Stimulated activated CD4-positive, alpha-beta T cell treated with anti-CD3 and anti-CD28 coated beads, Interleukin-12 subunit alpha, Interleukin-12 subunit beta, amount 100 ng/mL, for 48 hours (primary cell): ENCODE data around the gene ARHGAP31.
"Not testable (repeated sequence)": the region's sequence is repeated elsewhere in the genome, so short reads cannot be mapped to it uniquely, and the experiment has no call there.

Experiments used
- DNase-seq, 3 donors: peaks; one replicate each; pipeline ENCODE4 v3.0.0-alpha.2; 2020; ENCODE audit warnings: low read depth in 2 of 3, low spot score in 1 of 3

Gene ARHGAP31, protein sequence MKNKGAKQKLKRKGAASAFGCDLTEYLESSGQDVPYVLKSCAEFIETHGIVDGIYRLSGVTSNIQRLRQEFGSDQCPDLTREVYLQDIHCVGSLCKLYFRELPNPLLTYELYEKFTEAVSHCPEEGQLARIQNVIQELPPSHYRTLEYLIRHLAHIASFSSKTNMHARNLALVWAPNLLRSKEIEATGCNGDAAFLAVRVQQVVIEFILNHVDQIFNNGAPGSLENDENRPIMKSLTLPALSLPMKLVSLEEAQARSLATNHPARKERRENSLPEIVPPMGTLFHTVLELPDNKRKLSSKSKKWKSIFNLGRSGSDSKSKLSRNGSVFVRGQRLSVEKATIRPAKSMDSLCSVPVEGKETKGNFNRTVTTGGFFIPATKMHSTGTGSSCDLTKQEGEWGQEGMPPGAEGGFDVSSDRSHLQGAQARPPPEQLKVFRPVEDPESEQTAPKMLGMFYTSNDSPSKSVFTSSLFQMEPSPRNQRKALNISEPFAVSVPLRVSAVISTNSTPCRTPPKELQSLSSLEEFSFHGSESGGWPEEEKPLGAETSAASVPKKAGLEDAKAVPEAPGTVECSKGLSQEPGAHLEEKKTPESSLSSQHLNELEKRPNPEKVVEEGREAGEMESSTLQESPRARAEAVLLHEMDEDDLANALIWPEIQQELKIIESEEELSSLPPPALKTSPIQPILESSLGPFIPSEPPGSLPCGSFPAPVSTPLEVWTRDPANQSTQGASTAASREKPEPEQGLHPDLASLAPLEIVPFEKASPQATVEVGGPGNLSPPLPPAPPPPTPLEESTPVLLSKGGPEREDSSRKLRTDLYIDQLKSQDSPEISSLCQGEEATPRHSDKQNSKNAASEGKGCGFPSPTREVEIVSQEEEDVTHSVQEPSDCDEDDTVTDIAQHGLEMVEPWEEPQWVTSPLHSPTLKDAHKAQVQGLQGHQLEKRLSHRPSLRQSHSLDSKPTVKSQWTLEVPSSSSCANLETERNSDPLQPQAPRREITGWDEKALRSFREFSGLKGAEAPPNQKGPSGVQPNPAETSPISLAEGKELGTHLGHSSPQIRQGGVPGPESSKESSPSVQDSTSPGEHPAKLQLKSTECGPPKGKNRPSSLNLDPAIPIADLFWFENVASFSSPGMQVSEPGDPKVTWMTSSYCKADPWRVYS (N-terminal part only)

GRCh38 chr3:119293871-119294695 lies at the start of gene ARHGAP31:
Gene ARHGAP31 (plus strand): TSS chr3:119294383. CDS start chr3:119294905, 522 bp downstream.
- DNase-seq = peak; percentile 75 to 85 (median 83)

DNA sequence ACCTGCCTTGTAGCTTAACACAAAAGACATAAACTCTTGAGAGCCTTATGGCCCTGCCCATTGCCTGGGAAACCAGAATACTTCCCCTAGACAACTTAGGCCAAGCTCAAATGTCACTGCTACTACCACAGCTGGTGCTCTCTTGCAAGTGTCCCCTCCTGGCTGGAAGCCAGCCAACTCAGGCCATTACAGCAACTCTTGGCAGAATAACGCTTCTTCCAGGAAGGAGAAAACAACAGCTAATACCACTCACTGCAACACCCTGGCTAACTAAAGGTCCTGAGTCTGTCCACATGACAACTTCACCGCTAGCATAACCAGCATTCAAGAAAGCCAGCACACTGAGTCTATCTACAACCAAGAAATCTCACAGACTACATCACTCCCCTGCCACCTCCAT lies 48.4 kb upstream of the ARHGAP31 start:
- DNase-seq = no peak

GRCh38 chr3:119255214-119255613 lies 39.0 kb upstream of the ARHGAP31 start:
- no peak for DNase-seq

DNA sequence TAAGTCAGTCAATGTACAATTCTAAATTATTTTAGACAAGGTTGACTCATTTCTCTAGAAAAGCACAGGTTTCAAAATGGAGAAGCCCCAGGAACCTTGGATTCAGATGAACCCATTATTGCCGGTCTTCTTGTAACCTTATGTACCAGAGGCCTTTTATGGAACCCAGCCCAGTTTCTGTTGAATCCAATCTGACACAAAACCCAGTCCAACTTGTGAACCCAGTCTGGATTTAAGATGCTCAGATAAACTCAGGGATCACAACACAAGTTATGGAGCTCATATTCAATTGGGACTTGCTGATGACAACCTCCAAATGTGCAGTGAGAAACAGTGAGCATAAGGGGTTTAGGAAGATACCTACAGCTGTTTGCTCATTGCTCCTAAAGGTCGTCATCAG lies 37.1 kb upstream of the ARHGAP31 start:
- DNase-seq = no peak

GRCh38 chr3:119257654-119258410 lies 36.4 kb upstream of the ARHGAP31 start:
- DNase-seq = no peak

GRCh38 chr3:119258915-119259314 lies 35.3 kb upstream of the ARHGAP31 start:
- DNase-seq = no peak

DNA sequence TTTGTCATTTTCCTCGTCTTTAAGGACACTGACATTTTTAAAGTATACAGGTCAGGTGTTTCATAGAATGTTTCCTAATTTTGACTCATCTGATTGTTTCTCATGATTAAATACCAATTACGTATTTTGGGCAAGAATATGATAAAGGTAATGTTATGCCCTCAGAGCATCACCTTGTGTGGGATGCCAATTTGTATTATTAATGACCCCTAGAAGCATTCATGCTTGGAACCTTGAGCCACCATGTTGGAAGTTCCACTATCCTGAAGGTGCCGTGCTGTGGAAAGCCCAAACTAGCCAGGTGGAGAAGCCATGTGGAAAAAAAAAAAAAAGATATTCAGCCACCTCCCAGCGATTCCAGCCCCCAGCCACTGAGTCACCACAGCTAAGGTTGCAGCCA lies 34.4 kb upstream of the ARHGAP31 start:
- no peak for DNase-seq

DNA sequence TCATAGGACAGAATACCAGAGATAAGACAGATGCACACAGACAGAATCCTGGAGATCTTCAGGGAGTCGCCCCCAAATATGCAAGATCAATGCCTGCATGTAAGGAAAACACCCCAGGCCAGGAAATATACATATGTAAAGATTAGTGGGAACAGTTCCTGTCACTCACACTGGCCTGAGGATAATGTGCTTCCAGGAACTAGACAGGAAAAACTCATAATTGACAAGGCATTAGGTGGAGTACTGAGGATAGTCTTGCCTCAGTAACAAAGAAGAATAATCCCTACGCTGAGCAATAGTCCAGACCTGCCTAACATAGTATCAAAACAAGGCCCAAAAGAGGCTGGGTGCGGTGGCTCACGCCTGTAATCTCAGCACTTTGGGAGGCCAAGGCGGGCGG lies 33.1 kb upstream of the ARHGAP31 start:
- no peak for DNase-seq

- DNase-seq = not testable (repeated sequence)
Measured at GRCh38 chr3:119270212-119270611, 24.0 kb upstream of the ARHGAP31 start.

DNA sequence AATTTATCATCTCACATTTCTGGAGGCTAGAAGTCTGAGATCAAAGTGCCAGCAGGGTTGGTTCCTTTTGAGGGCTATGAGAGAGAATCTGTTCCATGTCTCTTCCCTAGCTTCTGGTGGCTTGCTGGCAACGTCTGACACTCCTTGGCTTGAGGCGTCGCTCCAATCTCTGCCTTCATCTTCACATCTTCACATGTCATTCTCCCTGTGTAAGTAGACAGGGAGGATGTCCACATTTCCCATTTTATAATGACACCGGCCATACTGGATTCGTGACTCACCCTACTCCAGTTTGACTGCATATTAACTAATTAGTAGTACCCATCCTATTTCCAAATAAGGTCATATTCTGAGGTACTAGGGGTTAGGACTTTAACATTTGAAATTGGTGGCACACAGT lies 17.5 kb upstream of the ARHGAP31 start:
- DNase-seq = no peak

DNA sequence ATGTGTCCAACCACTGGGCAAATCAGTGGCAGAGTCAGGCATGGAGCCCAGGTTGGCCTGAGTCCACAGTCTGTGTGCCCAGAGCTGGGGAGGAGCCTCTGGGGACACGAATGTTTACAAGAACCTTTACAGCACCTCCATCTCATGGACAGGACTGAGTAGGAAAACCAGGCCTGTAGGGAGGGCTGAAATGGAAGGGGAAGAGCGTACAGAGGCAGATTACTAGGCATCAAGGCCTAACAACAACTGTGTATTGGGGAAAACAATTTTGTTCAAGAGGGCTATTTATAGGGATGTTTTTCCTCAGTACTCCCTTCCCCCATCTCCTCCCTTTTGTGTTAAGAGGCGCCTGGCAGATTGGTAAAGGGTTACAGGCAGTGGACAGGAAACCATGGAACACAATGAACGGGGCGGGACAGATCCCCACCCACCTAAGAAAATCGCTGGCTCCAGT lies 15.1 kb upstream of the ARHGAP31 start:
- DNase-seq = no peak

DNA sequence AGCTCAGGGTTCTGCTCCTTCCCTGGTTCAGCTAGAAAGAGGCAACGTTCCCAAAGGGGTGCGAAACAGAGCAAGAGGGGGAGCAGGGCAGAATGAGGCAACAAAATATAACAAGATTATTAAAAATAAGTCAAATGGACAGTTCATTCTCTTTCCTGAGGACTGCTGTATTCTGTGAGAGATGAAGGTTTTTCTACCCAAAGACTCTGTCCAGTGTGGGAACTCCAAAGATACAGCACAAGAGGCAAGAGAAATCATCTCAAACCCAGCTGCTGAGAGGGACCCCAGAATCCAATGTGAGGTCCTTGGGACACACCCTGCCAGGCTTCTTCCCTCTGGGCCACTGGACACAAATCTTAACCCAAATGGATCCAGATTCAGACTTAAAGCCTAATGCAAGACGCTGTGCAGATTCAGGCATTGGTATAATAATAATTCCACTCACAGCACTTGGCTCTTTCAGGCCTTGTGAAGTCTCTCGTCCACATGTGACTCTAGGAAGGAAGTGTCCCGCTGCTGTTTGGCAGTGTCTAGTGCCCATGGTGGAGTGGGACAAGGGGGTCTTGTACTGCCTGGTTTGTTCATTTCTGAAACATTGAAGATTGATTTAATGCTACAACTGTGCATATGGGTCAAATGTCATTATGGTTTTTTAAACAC lies 14.5 kb upstream of the ARHGAP31 start:
- DNase-seq = no peak

GRCh38 chr3:119288669-119289403 lies 5.3 kb upstream of the ARHGAP31 start:
- DNase-seq = no peak

- DNase-seq = no peak
Measured at GRCh38 chr3:119289404-119289770, 4.8 kb upstream of the ARHGAP31 start.

- DNase-seq = no peak
Measured at GRCh38 chr3:119290613-119291012, 3.6 kb upstream of the ARHGAP31 start.

DNA sequence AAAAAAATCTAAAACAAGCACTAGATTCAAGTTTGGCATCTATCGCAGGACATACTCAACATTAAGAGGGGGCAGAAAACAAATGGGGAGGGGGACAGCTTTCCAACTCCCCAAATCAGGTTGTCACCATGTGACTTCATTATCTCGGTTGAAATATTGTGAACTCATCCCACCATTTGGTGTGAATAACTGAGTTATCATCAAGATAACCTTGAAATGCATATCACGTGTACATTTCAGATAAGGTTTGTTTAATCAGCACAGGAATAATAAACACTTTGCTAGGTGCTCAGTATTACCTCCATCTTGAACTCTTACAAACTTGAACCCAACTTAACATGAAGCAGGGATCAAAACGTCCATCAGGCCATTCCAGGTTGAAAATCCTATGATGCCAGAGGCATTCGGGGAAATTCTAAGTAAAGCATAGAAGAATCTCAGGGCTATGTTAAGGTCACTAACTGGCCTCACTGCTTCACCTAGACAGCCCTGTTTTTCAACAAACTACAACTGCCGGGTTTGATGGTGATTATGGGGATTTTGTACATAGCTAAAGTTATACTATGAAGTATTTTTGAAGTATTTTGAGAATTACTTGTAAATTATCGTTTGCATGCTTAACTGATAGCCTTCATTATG lies 3.0 kb upstream of the ARHGAP31 start:
- DNase-seq = no peak

GRCh38 chr3:119292666-119293065 lies 1.5 kb upstream of the ARHGAP31 start:
- no peak for DNase-seq
